IMR-90 (cell line): ENCODE measurements around the gene MGAT3. TPM values are rescaled to one million over a fixed set of nuclear protein-coding genes. Genes with fewer than 3 reads are reported as not detected.

ENCODE experiments used
- BHLHE40 ChIP-seq: fragments of 150-350 bp; IDR thresholded peaks from 2 replicates; pipeline ENCODE4 v1.6.1; 2016; ENCODE audit warnings: mild to moderate bottlenecking, low read depth, low read length
- FOS ChIP-seq: fragments of 150-350 bp; IDR thresholded peaks from 2 replicates; pipeline ENCODE4 v1.6.1; 2016; ENCODE audit warnings: low read depth, low read length
- MAFK ChIP-seq: IDR thresholded peaks from 2 replicates; pipeline ENCODE4 v1.6.1; 2012; ENCODE audit warnings: low read depth, low read length, improper control_type of control experiment
- MXI1 ChIP-seq: IDR thresholded peaks from 2 replicates; pipeline ENCODE4 v1.6.1; 2012; ENCODE audit warnings: low read depth, mild to moderate bottlenecking, low read length, moderate library complexity, borderline replicate concordance
- polyA plus RNA-seq, 3 experiments: library from polyadenylated mRNA; depleted of rRNA; stranded (reverse); fragments of >200 nt; gene quantifications; 2 replicates each; pipeline ENCODE4 v1.2.3, GENCODE V29; 2012; ENCODE audit warnings: low replicate concordance in 1 of 3
- total RNA-seq: library from RNA; depleted of rRNA; stranded (reverse); fragments of >200 nt; gene quantifications from 2 replicates; pipeline ENCODE4 v1.2.3, GENCODE V29; 2012
- TF ChIP-seq, protein P1 (sequence below): fragments of 150-350 bp; IDR thresholded peaks from 2 replicates; pipeline ENCODE4 v1.6.1; 2016; ENCODE audit warnings: low read depth, mild to moderate bottlenecking, low read length, moderate library complexity, borderline replicate concordance

Gene MGAT3
- total and polyA plus RNA-seq, 2 of the 4 experiments (the other 2 are of a cell fraction) = 0.36 to 1.1 TPM

DNA sequence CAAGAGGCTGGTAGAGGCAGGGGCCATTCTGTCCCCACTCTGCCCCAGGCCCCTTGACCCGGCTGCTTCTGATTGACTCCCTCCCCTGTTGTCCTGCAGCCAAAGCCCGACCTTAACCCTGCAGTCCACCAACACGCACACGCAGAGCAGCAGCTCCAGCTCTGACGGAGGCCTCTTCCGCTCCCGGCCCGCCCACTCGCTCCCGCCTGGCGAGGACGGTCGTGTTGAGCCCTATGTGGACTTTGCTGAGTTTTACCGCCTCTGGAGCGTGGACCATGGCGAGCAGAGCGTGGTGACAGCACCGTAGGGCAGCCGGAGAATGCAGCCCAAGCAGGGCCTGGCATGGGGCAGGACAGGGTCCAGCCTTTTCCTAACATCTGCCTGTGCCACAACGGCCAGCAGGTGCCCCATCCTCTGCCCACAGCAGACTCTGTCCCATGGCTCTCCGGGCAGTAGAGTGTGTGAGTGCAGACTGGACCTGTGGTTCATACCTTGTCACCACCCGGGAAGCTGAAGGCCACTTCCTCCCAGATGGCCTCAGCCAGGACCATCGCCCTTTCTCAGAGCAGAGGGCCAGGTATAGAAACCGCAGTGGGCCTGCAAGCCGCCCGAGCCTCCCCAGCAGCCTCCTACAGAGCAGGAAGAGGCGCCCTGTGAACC is 26.8 kb upstream of the MGAT3 start (continued):
- TF ChIP-seq MAFK = no peak
- no peak for TF ChIP-seq BHLHE40
- TF ChIP-seq, protein P1, sequence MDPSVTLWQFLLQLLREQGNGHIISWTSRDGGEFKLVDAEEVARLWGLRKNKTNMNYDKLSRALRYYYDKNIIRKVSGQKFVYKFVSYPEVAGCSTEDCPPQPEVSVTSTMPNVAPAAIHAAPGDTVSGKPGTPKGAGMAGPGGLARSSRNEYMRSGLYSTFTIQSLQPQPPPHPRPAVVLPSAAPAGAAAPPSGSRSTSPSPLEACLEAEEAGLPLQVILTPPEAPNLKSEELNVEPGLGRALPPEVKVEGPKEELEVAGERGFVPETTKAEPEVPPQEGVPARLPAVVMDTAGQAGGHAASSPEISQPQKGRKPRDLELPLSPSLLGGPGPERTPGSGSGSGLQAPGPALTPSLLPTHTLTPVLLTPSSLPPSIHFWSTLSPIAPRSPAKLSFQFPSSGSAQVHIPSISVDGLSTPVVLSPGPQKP = no peak
- TF ChIP-seq MXI1 = no peak
- TF ChIP-seq FOS = no peak
